Esophagus squamous epithelium (tissue), 5 donors: ENCODE data around the gene PRKCE. TPM values are rescaled to one million over a fixed set of nuclear protein-coding genes. Genes with fewer than 3 reads are reported as not detected.

Experiments used
- DNase-seq: peaks from one replicate; lab custom pipeline; 2025; lab: John Stamatoyannopoulos, UW
- H3K27ac ChIP-seq, 4 donors: fragments of 200-600 bp; sonication (generic); one replicate each; pipeline ENCODE4 v1.5.1; 2016 to 2019; ENCODE audit warnings: mild to moderate bottlenecking in 1 of 4
- H3K27me3 ChIP-seq, 4 donors: fragments of 200-600 bp; sonication (generic); 1 replicate in 3 of 4; 2 replicates in 1 of 4; pipeline versions ENCODE4 v1.5.1 to v1.6.0; 2017 to 2021; ENCODE audit warnings: antibody characterized with exemption in 1 of 4
- H3K36me3 ChIP-seq, 3 donors: fragments of 200-600 bp; sonication (generic); one replicate each; pipeline ENCODE4 v1.5.1; 2016 to 2019
- H3K4me1 ChIP-seq, 3 donors: fragments of 200-600 bp; sonication (generic); one replicate each; pipeline ENCODE4 v1.5.1; 2017 to 2019
- H3K4me3 ChIP-seq, 4 donors: fragments of 200-600 bp; sonication (generic); 1 replicate in 3 of 4; 2 replicates in 1 of 4; pipeline ENCODE4 v1.5.1; 2016 to 2019; ENCODE audit warnings: mild to moderate bottlenecking in 2 of 4, moderate library complexity in 1 of 4
- H3K9me3 ChIP-seq, 3 donors: fragments of 200-600 bp; sonication (generic); one replicate each; pipeline ENCODE4 v1.5.1; 2016 to 2019
- CTCF ChIP-seq, 6 experiments: fragments of 450-650 bp in 4 of 6; fragments of 200-600 bp in 2 of 6; sonication (generic) in 2 of 6; IDR thresholded peaks; one replicate each; pipeline ENCODE4 v1.5.1; 2016 to 2019; ENCODE audit warnings: antibody characterized with exemption in 6 of 6, mild to moderate bottlenecking in 4 of 6, moderate library complexity in 4 of 6
- POLR2A ChIP-seq, 4 donors: fragments of 450-650 bp; IDR thresholded peaks; one replicate each; pipeline ENCODE4 v1.6.1; 2017; ENCODE audit warnings: antibody characterized with exemption in 4 of 4, mild to moderate bottlenecking in 4 of 4, moderate library complexity in 3 of 4
- WGBS, 2 donors: methylation state at CpG; one replicate each; pipeline ENCODE4 v1.1.5; 2018; 5-methylcytosine and 5-hydroxymethylcytosine counted together
- intact Hi-C: fragments of 100-400 bp; cut with DNase I; formaldehyde crosslinking; loops from one replicate; pipeline ENCODE4 v1.15.0; 2022
- total RNA-seq, 4 donors: library from RNA; depleted of rRNA; stranded (reverse); fragments of >200 nt; gene quantifications; one replicate each; pipeline ENCODE4 v1.1.0, GENCODE V29; 2016
- donor health status: DM: yes; HTN: yes; CAD: no.

The PRKCE gene
- total RNA-seq, 4 donors from 2014 or later, result 6.5 to 13.7 (median 9.9) TPM

GRCh38 chr2:46153996-46154753 is 502.7 kb downstream of the PRKCE start:
- no peak overlapping the region for H3K4me3 ChIP-seq
- H3K27me3 ChIP-seq, result no peaks in the 10 kb centered on the region
- H3K4me1 ChIP-seq, result peaks cover 10 to 29% (median 10%) of the 10 kb centered on the region in 3 donors
- TF ChIP-seq POLR2A (IDR thresholded peaks at IDR 0.05) (no peak), CTCF (IDR thresholded peaks at IDR 0.05) (no peak)
- H3K27ac ChIP-seq, result no peak overlapping the region
- H3K36me3 ChIP-seq, result peaks cover 0 to 17% (median 0%) of the 10 kb centered on the region in 3 donors
- H3K9me3 ChIP-seq, result no peaks in the 10 kb centered on the region
- intact Hi-C loops, result no loop called here
- DNase-seq, result no peak
- WGBS, 2 donors, result 91 to 99% methylated on average over 10 to 11 of the region's 23 CpGs

GRCh38 chr2:46157072-46157965 is 505.8 kb downstream of the PRKCE start:
- DNase-seq, result no peak
- whole genome bisulfite sequencing, 2 donors, result 80 to 86% methylated on average over 7 of the region's 9 CpGs
- H3K36me3 ChIP-seq, result peaks cover 0 to 38% (median 0%) of the 10 kb centered on the region in 3 donors

GRCh38 chr2:46157966-46158310 is 506.5 kb downstream of the PRKCE start:
- Histone ChIP-seq H3K4me1 (peaks cover 0 to 32% (median 5%) of the 10 kb centered on the region in 3 donors), H3K27ac (no peak overlapping the region), H3K9me3 (no peaks in the 10 kb centered on the region), H3K27me3 (no peaks in the 10 kb centered on the region), H3K4me3 (no peak overlapping the region), H3K36me3 (peaks cover 0 to 32% (median 0%) of the 10 kb centered on the region in 3 donors)
- intact Hi-C loops, result no loop called here
- 83 to 100% methylated on average over 1 of the region's 1 CpG for WGBS, 2 donors
- TF ChIP-seq CTCF (IDR thresholded peaks at IDR 0.05) (no peak), POLR2A (IDR thresholded peaks at IDR 0.05) (no peak)
- no peak for DNase-seq

More at GRCh38 chr2:46157072-46157965, 505.8 kb downstream of the PRKCE start:
- intact Hi-C loops, result no loop called here
- no peak for TF ChIP-seq CTCF (IDR thresholded peaks at IDR 0.05)
- no peak overlapping the region for H3K27ac ChIP-seq
- H3K4me1 ChIP-seq, result peaks cover 0 to 27% (median 5%) of the 10 kb centered on the region in 3 donors
- H3K4me3 ChIP-seq, result no peak overlapping the region
- H3K9me3 ChIP-seq, result no peaks in the 10 kb centered on the region
- no peaks in the 10 kb centered on the region for H3K27me3 ChIP-seq

- intact Hi-C loops, result no loop called here
- TF ChIP-seq CTCF (IDR thresholded peaks at IDR 0.05), result no peak
- 68 to 84% methylated on average over 4 of the region's 4 CpGs for WGBS, 2 donors
- Histone ChIP-seq H3K36me3 (peaks cover 0 to 32% (median 0%) of the 10 kb centered on the region in 3 donors), H3K9me3 (no peaks in the 10 kb centered on the region), H3K27ac (no peak overlapping the region), H3K4me3 (no peak overlapping the region), H3K4me1 (peaks cover under 1 to 38% (median 6%) of the 10 kb centered on the region in 3 donors), H3K27me3 (no peaks in the 10 kb centered on the region)
- no peak for DNase-seq
Measured at GRCh38 chr2:46158661-46159060, 507.2 kb downstream of the PRKCE start.

GRCh38 chr2:46160326-46160725 is 508.9 kb downstream of the PRKCE start:
- H3K4me1 ChIP-seq, result peaks cover 12 to 54% (median 22%) of the 10 kb centered on the region in 3 donors
- intact Hi-C loops, result no loop called here
- TF ChIP-seq POLR2A (IDR thresholded peaks at IDR 0.05) (no peak), CTCF (IDR thresholded peaks at IDR 0.05) (no peak)
- peaks cover 0 to 32% (median 0%) of the 10 kb centered on the region in 3 donors for H3K36me3 ChIP-seq
- H3K4me3 ChIP-seq, result no peak overlapping the region
- H3K27me3 ChIP-seq, result no peaks in the 10 kb centered on the region
- no peaks in the 10 kb centered on the region for H3K9me3 ChIP-seq
- WGBS, 2 donors, result 82 to 94% methylated on average over 3 to 6 of the region's 6 CpGs
- no peak for DNase-seq
- H3K27ac ChIP-seq, result no peak overlapping the region
